ENCODE results near the gene BRD3.

GRCh38 chr9:134043531-134043988, 24.3 kb downstream of the BRD3 start:
- TF ChIP-seq CTCF (conservative IDR thresholded peaks at IDR 0.05; ENCODE audit: low read depth, low read length) = no peak
- no peak for TF ChIP-seq EZH2 (IDR thresholded peaks at IDR 0.05; ENCODE audit: borderline replicate concordance, low read depth, low read length, poor library complexity, severe bottlenecking)

Measured in A673 (cell line).